Keratinocyte (primary cell): Measurements from ENCODE around the gene IWS1.

ENCODE experiments used
- CTCF ChIP-seq, 3 experiments: IDR thresholded peaks in 1 of 3; conservative IDR thresholded peaks in 1 of 3; optimal IDR thresholded peaks in 1 of 3; 2 replicates in 2 of 3; 3 replicates in 1 of 3; pipeline versions ENCODE3 to v1.5.1; 2011; ENCODE audit warnings: low read length in 3 of 3, mild to moderate bottlenecking in 3 of 3, moderate library complexity in 2 of 3, control low read depth in 1 of 3, inconsistent platforms in 1 of 3; ENCODE audit not compliant: insufficient read depth in 2 of 3; ENCODE audit errors: extremely low read depth in 1 of 3
- EZH2 ChIP-seq: IDR thresholded peaks from one replicate; pipeline ENCODE4 v1.6.1; 2012; ENCODE audit warnings: inconsistent platforms, mild to moderate bottlenecking, low read length, moderate library complexity

DNA sequence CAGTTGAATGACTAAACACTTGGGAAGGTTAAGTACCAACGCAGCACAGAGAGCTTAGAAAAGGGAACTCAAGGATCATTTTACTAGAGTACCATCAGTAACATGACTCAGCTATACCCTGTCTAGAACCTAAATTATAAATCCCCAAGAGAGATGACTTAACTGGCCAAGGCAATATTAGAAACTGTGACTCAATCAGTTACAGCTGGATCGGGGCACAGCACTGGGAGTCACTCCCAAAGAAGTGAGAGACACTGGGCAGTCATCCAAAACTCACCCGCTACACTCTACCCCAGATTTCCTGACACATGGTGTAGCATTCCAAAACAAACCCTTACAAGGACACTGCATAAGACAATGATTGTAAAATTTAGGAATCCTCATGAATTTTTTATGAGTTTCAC is 17.7 kb downstream of the IWS1 start:
- TF ChIP-seq CTCF (optimal IDR thresholded peaks at IDR 0.05 in 1 of 3, IDR thresholded peaks at IDR 0.05 in 1 of 3, conservative IDR thresholded peaks at IDR 0.05 in 1 of 3; ENCODE audit: extremely low read depth in 1 of 3, insufficient read depth in 2 of 3, low read length in 3 of 3) (no peak), EZH2 (no peak)
